Lower leg skin (tissue), 3 donors: Measurements from ENCODE around the gene RXRA.

Experiments
- CTCF ChIP-seq, 3 donors: fragments of 450-650 bp; IDR thresholded peaks; one replicate each; pipeline ENCODE4 v1.5.1; 2016; ENCODE audit warnings: antibody characterized with exemption in 3 of 3, mild to moderate bottlenecking in 3 of 3, moderate library complexity in 2 of 3
- POLR2A ChIP-seq, 2 donors: fragments of 450-650 bp; IDR thresholded peaks; one replicate each; pipeline ENCODE4 v1.6.1; 2016 to 2017; ENCODE audit warnings: antibody characterized with exemption in 2 of 2, mild to moderate bottlenecking in 1 of 2, moderate library complexity in 1 of 2

- TF ChIP-seq CTCF (IDR thresholded peaks at IDR 0.05) (no peak), POLR2A (IDR thresholded peaks at IDR 0.05) (no peak)
Observed at GRCh38 chr9:134474055-134474370, 147.8 kb downstream of the RXRA start.
